ENCODE results near the gene UNC13B. TPM values are rescaled to one million over a fixed set of nuclear protein-coding genes. Genes with fewer than 3 reads are reported as not detected.

UNC13B gene
- total RNA-seq: 21.0 and 25.5 TPM in 2 replicates

DNA sequence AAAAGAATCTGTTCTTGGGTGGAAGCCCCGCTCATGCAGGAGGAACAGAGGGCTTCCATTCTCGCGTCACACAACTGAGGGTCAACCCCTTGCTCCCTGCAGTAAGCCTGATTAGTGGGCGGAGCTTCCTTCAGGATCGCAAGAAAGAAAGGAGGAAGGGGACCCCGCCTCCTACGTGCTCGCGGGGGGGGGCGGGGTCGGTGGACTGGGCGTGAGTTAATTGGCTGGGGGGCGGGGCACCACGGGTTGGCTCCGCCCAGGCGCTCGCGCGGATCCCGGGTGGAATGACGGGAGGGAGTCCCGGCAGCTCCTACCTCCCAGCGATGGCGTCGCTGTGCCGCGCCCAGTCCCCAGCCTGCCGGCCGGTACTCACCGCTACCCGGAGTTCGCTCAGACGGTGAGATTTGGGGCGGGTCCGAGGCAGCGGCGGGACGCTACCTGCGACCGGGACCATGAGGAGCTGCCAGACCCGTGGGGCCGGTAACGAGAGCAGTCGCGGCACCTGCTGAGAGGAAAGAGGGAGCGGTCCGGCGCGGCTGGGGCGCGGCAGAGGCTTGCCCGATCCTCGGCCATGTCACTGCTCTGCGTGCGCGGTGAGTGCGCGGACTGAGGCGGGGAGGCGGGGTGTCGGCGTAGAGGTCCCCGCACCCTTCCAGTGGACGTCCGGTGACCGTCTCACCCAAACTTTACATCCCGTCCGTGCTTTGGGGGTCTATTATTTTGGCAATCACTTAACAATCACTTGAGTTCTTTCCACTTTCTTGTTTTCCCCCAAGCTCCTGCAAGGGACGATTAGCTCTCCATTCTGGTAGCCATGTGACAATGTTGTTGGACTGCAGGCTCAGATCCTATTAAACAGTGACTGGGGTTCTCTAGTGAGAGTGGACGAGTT lies at the start of gene UNC13B:
TSS of gene UNC13B (plus strand) at position 297 of the 892 bp plus-strand sequence. CDS start at position 572, 275 bp downstream.

DNA sequence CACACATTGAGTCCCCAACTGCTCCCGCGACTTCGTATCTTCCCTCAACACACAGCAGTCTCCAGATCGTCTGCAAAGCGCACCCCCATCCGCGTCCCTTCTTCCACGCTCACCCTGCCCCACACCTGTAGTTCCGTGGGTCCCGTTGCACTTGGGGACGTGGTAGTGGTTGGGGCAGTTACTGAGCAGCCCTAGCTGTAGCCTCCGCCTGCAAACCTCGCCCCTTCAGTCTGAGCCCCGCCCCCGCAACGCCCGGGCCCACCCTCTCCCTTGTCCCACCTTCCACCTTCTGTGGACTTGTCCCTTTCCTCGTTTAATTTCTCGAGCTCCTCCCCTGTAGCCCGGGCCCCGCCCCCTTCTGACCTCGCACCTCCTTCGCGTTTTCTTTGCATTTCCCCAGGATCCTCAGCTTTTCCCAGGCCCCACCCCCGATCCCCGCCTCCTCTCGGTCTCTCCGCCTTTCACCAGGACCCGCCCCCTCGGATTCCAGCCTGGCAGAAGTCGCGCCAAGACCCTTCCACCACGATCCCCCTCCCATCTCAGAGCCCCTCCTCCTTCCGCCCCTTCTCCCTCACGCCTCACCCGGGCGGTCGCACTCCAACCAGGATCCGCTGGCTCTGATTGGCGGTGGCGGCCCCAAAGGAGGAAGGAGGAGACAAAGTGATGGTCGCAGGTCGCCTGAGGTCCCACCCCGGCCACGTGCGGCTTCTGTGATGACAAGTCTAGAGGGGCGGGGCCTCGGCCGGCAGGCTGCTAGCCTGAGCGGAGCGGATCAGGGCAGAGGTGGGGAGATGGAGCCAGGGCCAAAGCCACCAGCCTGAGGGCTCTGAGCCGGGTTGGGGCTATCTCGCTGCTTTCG lies 45.9 kb upstream of the UNC13B start, which contains the start of gene ATOSB:
TSS of gene ATOSB (minus strand) at position 183 of the 859 bp plus-strand sequence. CDS start 7,588 bp downstream, outside the sequence.

Other genes with a start within 250 kb of the UNC13B start
- 0.09 and 0.16 TPM in 2 replicates for gene PHF24, start 203.7 kb upstream of the UNC13B start, total RNA-seq
- 6.5 and 8.0 TPM in 2 replicates for gene DNAJB5, start 172.3 kb upstream of the UNC13B start, total RNA-seq
- gene VCP, start 89.4 kb upstream of the UNC13B start, total RNA-seq: 468 and 475 TPM in 2 replicates
- 11.5 and 11.8 TPM in 2 replicates for gene FANCG, start 82.1 kb upstream of the UNC13B start, total RNA-seq
- 6.9 and 9.0 TPM in 2 replicates for gene PIGO, start 65.4 kb upstream of the UNC13B start, total RNA-seq
- gene STOML2, start 58.9 kb upstream of the UNC13B start, total RNA-seq: 123 and 154 TPM in 2 replicates
- gene ATOSB, start 46.1 kb upstream of the UNC13B start, total RNA-seq: 11.3 and 19.5 TPM in 2 replicates

Data from bronchial smooth muscle cell (primary cell).